ENCODE measurements around the gene IRF2BP2. TPM values are rescaled to one million over a fixed set of nuclear protein-coding genes. Genes with fewer than 3 reads are reported as not detected.

Gene IRF2BP2
- total and polyA plus RNA-seq, 4 donors, result 36.9 to 148 (median 107) TPM

GRCh38 chr1:234649432-234650081, 39.6 kb upstream of the IRF2BP2 start:
- Histone ChIP-seq H3K27me3 (ENCODE audit: control insufficient read depth in 1 of 2, insufficient read depth in 2 of 2, low read length in 1 of 2) (no peaks in the 10 kb centered on the region), H3K4me1 (ENCODE audit: control insufficient read depth in 1 of 2, insufficient read depth in 2 of 2, low read length in 2 of 2) (no peaks in the 10 kb centered on the region), H3K27ac (ENCODE audit: low read depth in 1 of 2, low read length in 2 of 2) (no peak overlapping the region), H3K9me3 (ENCODE audit: control insufficient read depth, low read length) (no peaks in the 10 kb centered on the region), H3K4me3 (ENCODE audit: low read length in 2 of 2) (no peak overlapping the region), H3K36me3 (ENCODE audit: control insufficient read depth in 1 of 2, insufficient read depth in 2 of 2, low read length in 1 of 2) (no peaks in the 10 kb centered on the region)
- ATAC-seq (ENCODE audit: low FRiP score), result no peak
- no peak for DNase-seq
- intact Hi-C loops (cut with DNase I), result loop anchor here in 1 of 2 donors (5.0 kb wide), 1 partner anchor 77 kb away; no protein-coding TSS in a partner anchor
- 84 to 91% methylated on average over 3 of the region's 3 CpGs for WGBS, 2 donors

- intact Hi-C loops (cut with DNase I), result no loop called here
- no peak for ATAC-seq (ENCODE audit: low FRiP score)
- 91 to 93% methylated on average over 2 of the region's 2 CpGs for WGBS, 2 donors
- Histone ChIP-seq H3K36me3 (ENCODE audit: control insufficient read depth in 1 of 2, insufficient read depth in 2 of 2, low read length in 1 of 2) (no peaks in the 10 kb centered on the region), H3K27ac (ENCODE audit: low read depth in 1 of 2, low read length in 2 of 2) (no peak overlapping the region), H3K9me3 (ENCODE audit: control insufficient read depth, low read length) (no peaks in the 10 kb centered on the region), H3K4me3 (ENCODE audit: low read length in 2 of 2) (no peak overlapping the region), H3K27me3 (ENCODE audit: control insufficient read depth in 1 of 2, insufficient read depth in 2 of 2, low read length in 1 of 2) (no peaks in the 10 kb centered on the region), H3K4me1 (ENCODE audit: control insufficient read depth in 1 of 2, insufficient read depth in 2 of 2, low read length in 2 of 2) (no peaks in the 10 kb centered on the region)
- no peak for DNase-seq
These were observed 37.8 kb upstream of the IRF2BP2 start for GRCh38 chr1:234647758-234648157.

- Histone ChIP-seq H3K4me1 (ENCODE audit: control insufficient read depth in 1 of 2, insufficient read depth in 2 of 2, low read length in 2 of 2) (no peaks in the 10 kb centered on the region), H3K27ac (ENCODE audit: low read depth in 1 of 2, low read length in 2 of 2) (no peak overlapping the region), H3K27me3 (ENCODE audit: control insufficient read depth in 1 of 2, insufficient read depth in 2 of 2, low read length in 1 of 2) (no peaks in the 10 kb centered on the region), H3K36me3 (ENCODE audit: control insufficient read depth in 1 of 2, insufficient read depth in 2 of 2, low read length in 1 of 2) (no peaks in the 10 kb centered on the region), H3K9me3 (ENCODE audit: control insufficient read depth, low read length) (no peaks in the 10 kb centered on the region), H3K4me3 (ENCODE audit: low read length in 2 of 2) (no peak overlapping the region)
- ATAC-seq (ENCODE audit: low FRiP score), result no peak
- intact Hi-C loops (cut with DNase I), result no loop called here
- WGBS, 2 donors, result 95 to 98% methylated on average over 3 of the region's 3 CpGs
- no peak for DNase-seq
These were observed 37.3 kb upstream of the IRF2BP2 start for GRCh38 chr1:234647245-234647644.

- no peak for ATAC-seq (ENCODE audit: low FRiP score)
- H3K27me3 ChIP-seq (ENCODE audit: control insufficient read depth in 1 of 2, insufficient read depth in 2 of 2, low read length in 1 of 2), result no peaks in the 10 kb centered on the region
- H3K4me1 ChIP-seq (ENCODE audit: control insufficient read depth in 1 of 2, insufficient read depth in 2 of 2, low read length in 2 of 2), result no peaks in the 10 kb centered on the region
- H3K9me3 ChIP-seq (ENCODE audit: control insufficient read depth, low read length), result no peaks in the 10 kb centered on the region
- no peak for DNase-seq
- no peak overlapping the region for H3K27ac ChIP-seq (ENCODE audit: low read depth in 1 of 2, low read length in 2 of 2)
- no peak overlapping the region for H3K4me3 ChIP-seq (ENCODE audit: low read length in 2 of 2)
- intact Hi-C loops (cut with DNase I), result no loop called here
- WGBS, 2 donors, result 84 to 90% methylated on average over 2 of the region's 2 CpGs
- no peaks in the 10 kb centered on the region for H3K36me3 ChIP-seq (ENCODE audit: control insufficient read depth in 1 of 2, insufficient read depth in 2 of 2, low read length in 1 of 2)
These were observed 36.0 kb upstream of the IRF2BP2 start for GRCh38 chr1:234645964-234646363.

GRCh38 chr1:234645474-234645953, 35.5 kb upstream of the IRF2BP2 start:
- H3K27me3 ChIP-seq (ENCODE audit: control insufficient read depth in 1 of 2, insufficient read depth in 2 of 2, low read length in 1 of 2), result no peaks in the 10 kb centered on the region
- H3K36me3 ChIP-seq (ENCODE audit: control insufficient read depth in 1 of 2, insufficient read depth in 2 of 2, low read length in 1 of 2), result no peaks in the 10 kb centered on the region
- intact Hi-C loops (cut with DNase I), result no loop called here
- no peaks in the 10 kb centered on the region for H3K9me3 ChIP-seq (ENCODE audit: control insufficient read depth, low read length)
- no peaks in the 10 kb centered on the region for H3K4me1 ChIP-seq (ENCODE audit: control insufficient read depth in 1 of 2, insufficient read depth in 2 of 2, low read length in 2 of 2)
- WGBS, 2 donors, result 87 to 92% methylated on average over 1 of the region's 1 CpG
- DNase-seq, result no peak
- no peak for ATAC-seq (ENCODE audit: low FRiP score)
- H3K27ac ChIP-seq (ENCODE audit: low read depth in 1 of 2, low read length in 2 of 2), result no peak overlapping the region
- no peak overlapping the region for H3K4me3 ChIP-seq (ENCODE audit: low read length in 2 of 2)

- Histone ChIP-seq H3K27me3 (ENCODE audit: control insufficient read depth in 1 of 2, insufficient read depth in 2 of 2, low read length in 1 of 2) (no peaks in the 10 kb centered on the region), H3K27ac (ENCODE audit: low read depth in 1 of 2, low read length in 2 of 2) (no peak overlapping the region), H3K4me3 (ENCODE audit: low read length in 2 of 2) (no peak overlapping the region), H3K9me3 (ENCODE audit: control insufficient read depth, low read length) (no peaks in the 10 kb centered on the region), H3K4me1 (ENCODE audit: control insufficient read depth in 1 of 2, insufficient read depth in 2 of 2, low read length in 2 of 2) (no peaks in the 10 kb centered on the region), H3K36me3 (ENCODE audit: control insufficient read depth in 1 of 2, insufficient read depth in 2 of 2, low read length in 1 of 2) (no peaks in the 10 kb centered on the region)
- intact Hi-C loops (cut with DNase I), result no loop called here
- ATAC-seq (ENCODE audit: low FRiP score) (no peak), DNase-seq (no peak)
- WGBS, 2 donors, result 88 to 93% methylated on average over 3 of the region's 3 CpGs
These were observed 35.0 kb upstream of the IRF2BP2 start for GRCh38 chr1:234644928-234645327.

- Histone ChIP-seq H3K36me3 (ENCODE audit: control insufficient read depth in 1 of 2, insufficient read depth in 2 of 2, low read length in 1 of 2) (no peaks in the 10 kb centered on the region), H3K27me3 (ENCODE audit: control insufficient read depth in 1 of 2, insufficient read depth in 2 of 2, low read length in 1 of 2) (no peaks in the 10 kb centered on the region), H3K9me3 (ENCODE audit: control insufficient read depth, low read length) (no peaks in the 10 kb centered on the region), H3K27ac (ENCODE audit: low read depth in 1 of 2, low read length in 2 of 2) (no peak overlapping the region), H3K4me3 (ENCODE audit: low read length in 2 of 2) (no peak overlapping the region), H3K4me1 (ENCODE audit: control insufficient read depth in 1 of 2, insufficient read depth in 2 of 2, low read length in 2 of 2) (no peaks in the 10 kb centered on the region)
- intact Hi-C loops (cut with DNase I), result no loop called here
- ATAC-seq (ENCODE audit: low FRiP score), result no peak
- no peak for DNase-seq
These were observed 33.8 kb upstream of the IRF2BP2 start for GRCh38 chr1:234643850-234644134.

GRCh38 chr1:234643111-234643849, 33.3 kb upstream of the IRF2BP2 start:
- no peaks in the 10 kb centered on the region for H3K9me3 ChIP-seq (ENCODE audit: control insufficient read depth, low read length)
- ATAC-seq (ENCODE audit: low FRiP score), result no peak
- no peak for DNase-seq
- WGBS, 2 donors, result 75 to 79% methylated on average over 14 of the region's 14 CpGs
- H3K27me3 ChIP-seq (ENCODE audit: control insufficient read depth in 1 of 2, insufficient read depth in 2 of 2, low read length in 1 of 2), result no peaks in the 10 kb centered on the region
- H3K27ac ChIP-seq (ENCODE audit: low read depth in 1 of 2, low read length in 2 of 2), result no peak overlapping the region
- H3K4me3 ChIP-seq (ENCODE audit: low read length in 2 of 2), result no peak overlapping the region
- H3K36me3 ChIP-seq (ENCODE audit: control insufficient read depth in 1 of 2, insufficient read depth in 2 of 2, low read length in 1 of 2), result no peaks in the 10 kb centered on the region
- H3K4me1 ChIP-seq (ENCODE audit: control insufficient read depth in 1 of 2, insufficient read depth in 2 of 2, low read length in 2 of 2), result no peaks in the 10 kb centered on the region
- intact Hi-C loops (cut with DNase I), result no loop called here

GRCh38 chr1:234642428-234642827, 32.5 kb upstream of the IRF2BP2 start:
- no peak overlapping the region for H3K4me3 ChIP-seq (ENCODE audit: low read length in 2 of 2)
- H3K4me1 ChIP-seq (ENCODE audit: control insufficient read depth in 1 of 2, insufficient read depth in 2 of 2, low read length in 2 of 2), result no peaks in the 10 kb centered on the region
- intact Hi-C loops (cut with DNase I), result no loop called here
- no peaks in the 10 kb centered on the region for H3K27me3 ChIP-seq (ENCODE audit: control insufficient read depth in 1 of 2, insufficient read depth in 2 of 2, low read length in 1 of 2)
- DNase-seq (no peak), ATAC-seq (ENCODE audit: low FRiP score) (no peak)
- H3K36me3 ChIP-seq (ENCODE audit: control insufficient read depth in 1 of 2, insufficient read depth in 2 of 2, low read length in 1 of 2), result no peaks in the 10 kb centered on the region
- 92 to 100% methylated on average over 2 of the region's 2 CpGs for WGBS, 2 donors
- no peak overlapping the region for H3K27ac ChIP-seq (ENCODE audit: low read depth in 1 of 2, low read length in 2 of 2)
- H3K9me3 ChIP-seq (ENCODE audit: control insufficient read depth, low read length), result no peaks in the 10 kb centered on the region

Measured in aorta (tissue), 5 donors.